ENCODE measurements around the gene MSI1. TPM values are rescaled to one million over a fixed set of nuclear protein-coding genes. Genes with fewer than 3 reads are reported as not detected.

Gene MSI1
- total RNA-seq, 2 donors from 2014 or later = 0.93 to 2.9 TPM

- H3K36me3 ChIP-seq = no peaks in the 10 kb centered on the region
- H3K27ac ChIP-seq = no peak overlapping the region
- H3K27me3 ChIP-seq = no peaks in the 10 kb centered on the region
- TF ChIP-seq CTCF (IDR thresholded peaks at IDR 0.05) = no peak
- H3K9me3 ChIP-seq = no peaks in the 10 kb centered on the region
- no peak for DNase-seq (ENCODE audit: low spot score)
- no peak overlapping the region for H3K4me3 ChIP-seq
- no peaks in the 10 kb centered on the region for H3K4me1 ChIP-seq
Measured at GRCh38 chr12:120408771-120409170, 39.8 kb upstream of the MSI1 start.

- Histone ChIP-seq H3K9me3 (no peaks in the 10 kb centered on the region), H3K27ac (no peak overlapping the region), H3K4me3 (no peak overlapping the region), H3K4me1 (no peaks in the 10 kb centered on the region), H3K27me3 (no peaks in the 10 kb centered on the region), H3K36me3 (no peaks in the 10 kb centered on the region)
- DNase-seq (ENCODE audit: low spot score) = no peak
- TF ChIP-seq CTCF (IDR thresholded peaks at IDR 0.05) = no peak
Measured at GRCh38 chr12:120406553-120406952, 37.6 kb upstream of the MSI1 start.

GRCh38 chr12:120406069-120406468, 37.1 kb upstream of the MSI1 start:
- H3K27me3 ChIP-seq = no peaks in the 10 kb centered on the region
- no peaks in the 10 kb centered on the region for H3K36me3 ChIP-seq
- no peak overlapping the region for H3K27ac ChIP-seq
- no peak for DNase-seq (ENCODE audit: low spot score)
- no peaks in the 10 kb centered on the region for H3K4me1 ChIP-seq
- TF ChIP-seq CTCF (IDR thresholded peaks at IDR 0.05) = no peak
- no peaks in the 10 kb centered on the region for H3K9me3 ChIP-seq
- no peak overlapping the region for H3K4me3 ChIP-seq

GRCh38 chr12:120404271-120404670, 35.3 kb upstream of the MSI1 start:
- no peaks in the 10 kb centered on the region for H3K4me1 ChIP-seq
- no peak for TF ChIP-seq CTCF (IDR thresholded peaks at IDR 0.05)
- H3K9me3 ChIP-seq = no peaks in the 10 kb centered on the region
- no peaks in the 10 kb centered on the region for H3K36me3 ChIP-seq
- no peak overlapping the region for H3K27ac ChIP-seq
- no peaks in the 10 kb centered on the region for H3K27me3 ChIP-seq
- DNase-seq (ENCODE audit: low spot score) = no peak
- no peak overlapping the region for H3K4me3 ChIP-seq

GRCh38 chr12:120403869-120404268, 34.9 kb upstream of the MSI1 start:
- Histone ChIP-seq H3K9me3 (no peaks in the 10 kb centered on the region), H3K27ac (no peak overlapping the region), H3K4me1 (no peaks in the 10 kb centered on the region), H3K36me3 (no peaks in the 10 kb centered on the region), H3K4me3 (no peak overlapping the region), H3K27me3 (no peaks in the 10 kb centered on the region)
- no peak for TF ChIP-seq CTCF (IDR thresholded peaks at IDR 0.05)
- no peak for DNase-seq (ENCODE audit: low spot score)

GRCh38 chr12:120402217-120402616, 33.3 kb upstream of the MSI1 start:
- DNase-seq (ENCODE audit: low spot score) = no peak
- H3K9me3 ChIP-seq = no peaks in the 10 kb centered on the region
- no peaks in the 10 kb centered on the region for H3K4me1 ChIP-seq
- no peaks in the 10 kb centered on the region for H3K27me3 ChIP-seq
- no peaks in the 10 kb centered on the region for H3K36me3 ChIP-seq
- no peak overlapping the region for H3K27ac ChIP-seq
- H3K4me3 ChIP-seq = no peak overlapping the region
- TF ChIP-seq CTCF (IDR thresholded peaks at IDR 0.05) = no peak

Measured in right atrium auricular region (tissue), 2 donors.